Memory B cell (primary cell): ENCODE measurements around the gene STK39.
"Not testable (repeated sequence)": the region's sequence is repeated elsewhere in the genome, so short reads cannot be mapped to it uniquely, and the experiment has no call there.

Experiments used
- ATAC-seq: fragments of 150-1000 bp; cut with Tn5 transposase; 2 replicates; pipeline ENCODE4 v1.10.0; 2021; ENCODE audit warnings: low read depth, mild to moderate bottlenecking, moderate library complexity
- DNase-seq, 2 donors: peaks; one replicate each; pipeline ENCODE4 v3.0.0; 2022; ENCODE audit warnings: low spot score in 2 of 2
- H3K27ac Mint-ChIP-seq: one replicate; pipeline ENCODE4 v1.8.0; 2022; ENCODE audit warnings: mild to moderate bottlenecking, moderate library complexity, mixed read lengths
- H3K27me3 Mint-ChIP-seq: one replicate; pipeline ENCODE4 v1.8.0; 2022; ENCODE audit warnings: mixed read lengths
- H3K36me3 Mint-ChIP-seq: one replicate; pipeline ENCODE4 v1.8.0; 2022; ENCODE audit warnings: mild to moderate bottlenecking, mixed read lengths
- H3K4me1 Mint-ChIP-seq: one replicate; pipeline ENCODE4 v1.8.0; 2022; ENCODE audit warnings: mixed read lengths
- H3K4me3 Mint-ChIP-seq: one replicate; pipeline ENCODE4 v1.8.0; 2022; ENCODE audit warnings: mild to moderate bottlenecking, moderate library complexity, mixed read lengths
- H3K9me3 Mint-ChIP-seq: one replicate; pipeline ENCODE4 v1.8.0; 2022; ENCODE audit warnings: mixed read lengths

STK39 gene

GRCh38 chr2:168127371-168127770 lies 120.0 kb downstream of the STK39 start:
- no peak for ATAC-seq
- H3K27ac Mint-ChIP-seq: no peak overlapping the region
- H3K27me3 Mint-ChIP-seq: no peaks in the 10 kb centered on the region
- H3K4me1 Mint-ChIP-seq: no peaks in the 10 kb centered on the region
- no peak for DNase-seq
- no peak overlapping the region for H3K4me3 Mint-ChIP-seq
- peaks cover 46% of the 10 kb centered on the region for H3K36me3 Mint-ChIP-seq
- H3K9me3 Mint-ChIP-seq: no peaks in the 10 kb centered on the region

- H3K27me3 Mint-ChIP-seq, ATAC-seq, H3K4me3 Mint-ChIP-seq, H3K9me3 Mint-ChIP-seq, H3K4me1 Mint-ChIP-seq, H3K27ac Mint-ChIP-seq, DNase-seq: not testable (repeated sequence)
- H3K36me3 Mint-ChIP-seq: peaks cover 27% of the 10 kb centered on the region
Measured at GRCh38 chr2:168122210-168122609, 125.2 kb downstream of the STK39 start.

GRCh38 chr2:168120730-168121129 lies 126.7 kb downstream of the STK39 start:
- Mint-ChIP-seq H3K36me3 (peaks cover 17% of the 10 kb centered on the region), H3K4me3 (no peak overlapping the region), H3K27ac (no peak overlapping the region), H3K4me1 (no peaks in the 10 kb centered on the region), H3K27me3 (no peaks in the 10 kb centered on the region), H3K9me3 (no peaks in the 10 kb centered on the region)
- no peak for DNase-seq
- ATAC-seq: no peak

- H3K27ac Mint-ChIP-seq: no peak overlapping the region
- no peaks in the 10 kb centered on the region for H3K27me3 Mint-ChIP-seq
- H3K4me3 Mint-ChIP-seq: no peak overlapping the region
- no peaks in the 10 kb centered on the region for H3K4me1 Mint-ChIP-seq
- H3K9me3 Mint-ChIP-seq: no peaks in the 10 kb centered on the region
- ATAC-seq (no peak), DNase-seq (no peak)
- peaks cover 13% of the 10 kb centered on the region for H3K36me3 Mint-ChIP-seq
Measured at GRCh38 chr2:168120310-168120709, 127.1 kb downstream of the STK39 start.

- Mint-ChIP-seq H3K27me3 (no peaks in the 10 kb centered on the region), H3K9me3 (no peaks in the 10 kb centered on the region), H3K27ac (no peak overlapping the region), H3K36me3 (peaks cover 12% of the 10 kb centered on the region), H3K4me3 (no peak overlapping the region), H3K4me1 (no peaks in the 10 kb centered on the region)
- DNase-seq (peak; percentile 26 to 41), ATAC-seq (peak; percentile 46)
Measured at GRCh38 chr2:168119515-168120141, 127.8 kb downstream of the STK39 start.

- Mint-ChIP-seq H3K27me3 (no peaks in the 10 kb centered on the region), H3K4me1 (no peaks in the 10 kb centered on the region), H3K9me3 (no peaks in the 10 kb centered on the region), H3K36me3 (peaks cover 14% of the 10 kb centered on the region), H3K4me3 (no peak overlapping the region), H3K27ac (no peak overlapping the region)
- DNase-seq: peak; percentile 22 to 55
- peak; percentile 48 for ATAC-seq
Measured at GRCh38 chr2:168118733-168119514, 128.5 kb downstream of the STK39 start.

GRCh38 chr2:168116448-168116847 lies 130.9 kb downstream of the STK39 start:
- Mint-ChIP-seq H3K27me3 (no peaks in the 10 kb centered on the region), H3K9me3 (no peaks in the 10 kb centered on the region), H3K36me3 (peaks cover 11% of the 10 kb centered on the region), H3K4me3 (no peak overlapping the region), H3K4me1 (no peaks in the 10 kb centered on the region), H3K27ac (no peak overlapping the region)
- no peak for ATAC-seq
- no peak for DNase-seq

GRCh38 chr2:168114619-168115018 lies 132.8 kb downstream of the STK39 start:
- H3K27ac Mint-ChIP-seq: no peak overlapping the region
- H3K9me3 Mint-ChIP-seq: no peaks in the 10 kb centered on the region
- H3K36me3 Mint-ChIP-seq: peaks cover 11% of the 10 kb centered on the region
- no peaks in the 10 kb centered on the region for H3K27me3 Mint-ChIP-seq
- ATAC-seq: no peak
- DNase-seq: no peak
- no peaks in the 10 kb centered on the region for H3K4me1 Mint-ChIP-seq
- H3K4me3 Mint-ChIP-seq: no peak overlapping the region

- Mint-ChIP-seq H3K36me3 (peaks cover 11% of the 10 kb centered on the region), H3K4me1 (no peaks in the 10 kb centered on the region), H3K27ac (no peak overlapping the region), H3K27me3 (no peaks in the 10 kb centered on the region), H3K4me3 (no peak overlapping the region), H3K9me3 (no peaks in the 10 kb centered on the region)
- ATAC-seq (no peak), DNase-seq (no peak)
Measured at GRCh38 chr2:168114040-168114439, 133.4 kb downstream of the STK39 start.

- Mint-ChIP-seq H3K36me3 (peaks cover 20% of the 10 kb centered on the region), H3K27ac (no peak overlapping the region), H3K27me3 (no peaks in the 10 kb centered on the region), H3K4me3 (no peak overlapping the region), H3K4me1 (no peaks in the 10 kb centered on the region), H3K9me3 (no peaks in the 10 kb centered on the region)
- ATAC-seq (no peak), DNase-seq (no peak)
Measured at GRCh38 chr2:168107322-168107721, 140.1 kb downstream of the STK39 start.

GRCh38 chr2:168105127-168105683 lies 142.2 kb downstream of the STK39 start:
- H3K27ac Mint-ChIP-seq: no peak overlapping the region
- H3K9me3 Mint-ChIP-seq: no peaks in the 10 kb centered on the region
- no peaks in the 10 kb centered on the region for H3K27me3 Mint-ChIP-seq
- DNase-seq: no peak
- peaks cover 29% of the 10 kb centered on the region for H3K36me3 Mint-ChIP-seq
- H3K4me1 Mint-ChIP-seq: no peaks in the 10 kb centered on the region
- no peak for ATAC-seq
- no peak overlapping the region for H3K4me3 Mint-ChIP-seq

GRCh38 chr2:168097431-168097830 lies 150.0 kb downstream of the STK39 start:
- H3K4me3 Mint-ChIP-seq: no peak overlapping the region
- no peak for DNase-seq
- H3K36me3 Mint-ChIP-seq: peaks cover 14% of the 10 kb centered on the region
- H3K9me3 Mint-ChIP-seq: no peaks in the 10 kb centered on the region
- H3K27ac Mint-ChIP-seq: no peak overlapping the region
- H3K27me3 Mint-ChIP-seq: no peaks in the 10 kb centered on the region
- peaks cover 2% of the 10 kb centered on the region for H3K4me1 Mint-ChIP-seq
- no peak for ATAC-seq

- DNase-seq: no peak
- ATAC-seq: no peak
- H3K4me1 Mint-ChIP-seq: peaks cover 4% of the 10 kb centered on the region
- no peaks in the 10 kb centered on the region for H3K27me3 Mint-ChIP-seq
- no peak overlapping the region for H3K4me3 Mint-ChIP-seq
- H3K36me3 Mint-ChIP-seq: peaks cover 6% of the 10 kb centered on the region
- no peak overlapping the region for H3K27ac Mint-ChIP-seq
- no peaks in the 10 kb centered on the region for H3K9me3 Mint-ChIP-seq
Measured at GRCh38 chr2:168096158-168096557, 151.2 kb downstream of the STK39 start.

- no peak for ATAC-seq
- H3K27me3 Mint-ChIP-seq: no peaks in the 10 kb centered on the region
- peaks cover under 1% of the 10 kb centered on the region for H3K36me3 Mint-ChIP-seq
- H3K4me1 Mint-ChIP-seq: peaks cover 11% of the 10 kb centered on the region
- H3K27ac Mint-ChIP-seq: no peak overlapping the region
- DNase-seq: no peak
- no peak overlapping the region for H3K4me3 Mint-ChIP-seq
- H3K9me3 Mint-ChIP-seq: no peaks in the 10 kb centered on the region
Measured at GRCh38 chr2:168091986-168092385, 155.4 kb downstream of the STK39 start.
